ENCODE results near the gene MOSPD3.

Gene MOSPD3

DNA sequence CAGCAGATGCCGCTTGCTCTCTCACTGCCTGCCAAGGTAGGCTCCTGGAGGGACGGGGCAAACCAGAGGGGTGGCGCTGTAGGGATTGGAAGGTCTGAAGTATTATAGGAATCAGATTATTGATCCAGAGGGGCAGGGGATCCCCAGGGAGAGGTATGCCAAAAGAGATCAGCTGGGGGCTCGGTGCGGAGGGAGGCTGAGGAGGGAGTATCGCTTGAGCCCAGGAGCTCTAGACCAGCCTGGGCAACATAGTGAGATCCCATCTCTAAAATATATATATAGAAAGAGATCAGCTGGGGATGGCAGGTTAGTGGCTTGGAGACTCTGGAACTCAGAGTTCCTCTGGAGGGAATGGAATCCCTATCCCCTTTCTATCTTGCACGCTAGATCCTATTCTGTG lies 17.2 kb upstream of the MOSPD3 start:
- no peak for DNase-seq

DNA sequence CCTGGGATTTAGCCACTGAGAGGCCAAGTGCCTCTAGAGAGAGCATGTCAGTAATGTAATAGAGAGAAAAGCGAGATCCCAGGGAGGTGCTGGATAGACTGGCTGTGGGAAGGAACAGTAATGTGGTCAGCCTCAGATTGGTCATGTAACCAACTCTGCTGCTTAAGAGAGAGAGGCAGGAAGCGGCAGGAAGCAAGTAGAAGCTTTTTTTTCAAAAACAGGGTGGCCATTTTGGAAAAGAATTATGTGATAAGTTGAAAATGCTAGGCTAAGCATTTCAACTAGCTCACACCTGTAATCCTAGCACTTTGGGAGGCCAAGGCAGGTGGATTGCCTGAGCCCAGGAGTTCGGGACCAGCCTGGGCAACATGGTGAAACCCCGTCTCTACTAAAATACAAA lies 13.9 kb upstream of the MOSPD3 start:
- DNase-seq = no peak

GRCh38 chr7:100599911-100600729 lies 12.2 kb upstream of the MOSPD3 start:
- no peak for DNase-seq

GRCh38 chr7:100600730-100601038 lies 11.7 kb upstream of the MOSPD3 start:
- DNase-seq = no peak

GRCh38 chr7:100602889-100603725 lies 9.2 kb upstream of the MOSPD3 start:
- DNase-seq = peak in 2 of 3 experiments; percentile 13 to 56

GRCh38 chr7:100603726-100604027 lies 8.7 kb upstream of the MOSPD3 start:
- peak in 1 of 3 experiments; percentile 76 for DNase-seq

DNA sequence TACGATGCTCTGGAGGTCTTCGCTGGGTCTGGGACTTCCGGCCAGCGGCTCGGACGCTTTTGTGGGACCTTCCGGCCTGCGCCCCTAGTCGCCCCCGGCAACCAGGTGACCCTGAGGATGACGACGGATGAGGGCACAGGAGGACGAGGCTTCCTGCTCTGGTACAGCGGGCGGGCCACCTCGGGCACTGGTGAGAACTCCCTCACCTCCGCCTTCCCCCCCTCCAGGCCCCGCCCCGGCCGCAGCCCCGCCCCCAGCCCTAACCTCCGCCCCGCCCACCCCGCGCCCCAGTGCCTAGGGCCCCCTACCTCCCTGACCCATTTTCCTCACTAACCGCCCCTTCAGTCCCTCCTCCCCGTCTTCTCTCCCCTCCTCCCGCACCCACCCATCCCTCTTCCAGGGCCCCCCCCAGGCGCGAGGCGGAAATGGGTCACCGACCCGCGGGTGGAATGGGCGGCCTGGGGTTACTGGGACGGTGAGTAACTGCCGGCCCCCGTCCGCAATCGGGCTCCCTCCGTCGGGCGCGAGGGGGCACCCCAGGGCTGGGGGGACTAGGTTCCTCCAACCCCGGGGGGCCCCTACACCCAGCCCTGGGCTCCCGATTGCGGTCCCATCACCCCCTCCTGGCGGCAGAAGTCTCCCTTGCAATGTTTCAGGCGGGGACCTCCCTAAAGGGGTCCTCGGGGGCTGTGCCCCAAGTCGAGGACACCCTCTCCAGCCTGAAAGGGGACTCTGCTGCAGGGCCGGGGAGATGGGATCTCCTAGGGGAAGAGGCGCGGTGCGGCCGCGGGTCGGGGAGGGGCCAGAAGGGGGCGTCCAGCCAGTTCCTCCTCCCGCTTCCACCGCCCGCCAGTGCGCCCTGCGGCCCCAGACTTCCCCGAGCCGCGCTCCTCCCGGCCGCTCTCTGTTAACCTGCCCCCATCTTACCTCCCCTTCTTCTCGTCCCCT lies 8.0 kb upstream of the MOSPD3 start:
- peak; percentile 55 to 85 (median 79) for DNase-seq

GRCh38 chr7:100604976-100605911 lies 7.1 kb upstream of the MOSPD3 start:
- DNase-seq = no peak

- no peak for DNase-seq
Observed at GRCh38 chr7:100606313-100606712, 6.0 kb upstream of the MOSPD3 start.

GRCh38 chr7:100607111-100607510 lies 5.2 kb upstream of the MOSPD3 start:
- DNase-seq = no peak

GRCh38 chr7:100609958-100610357 lies 2.4 kb upstream of the MOSPD3 start:
- no peak for DNase-seq

DNA sequence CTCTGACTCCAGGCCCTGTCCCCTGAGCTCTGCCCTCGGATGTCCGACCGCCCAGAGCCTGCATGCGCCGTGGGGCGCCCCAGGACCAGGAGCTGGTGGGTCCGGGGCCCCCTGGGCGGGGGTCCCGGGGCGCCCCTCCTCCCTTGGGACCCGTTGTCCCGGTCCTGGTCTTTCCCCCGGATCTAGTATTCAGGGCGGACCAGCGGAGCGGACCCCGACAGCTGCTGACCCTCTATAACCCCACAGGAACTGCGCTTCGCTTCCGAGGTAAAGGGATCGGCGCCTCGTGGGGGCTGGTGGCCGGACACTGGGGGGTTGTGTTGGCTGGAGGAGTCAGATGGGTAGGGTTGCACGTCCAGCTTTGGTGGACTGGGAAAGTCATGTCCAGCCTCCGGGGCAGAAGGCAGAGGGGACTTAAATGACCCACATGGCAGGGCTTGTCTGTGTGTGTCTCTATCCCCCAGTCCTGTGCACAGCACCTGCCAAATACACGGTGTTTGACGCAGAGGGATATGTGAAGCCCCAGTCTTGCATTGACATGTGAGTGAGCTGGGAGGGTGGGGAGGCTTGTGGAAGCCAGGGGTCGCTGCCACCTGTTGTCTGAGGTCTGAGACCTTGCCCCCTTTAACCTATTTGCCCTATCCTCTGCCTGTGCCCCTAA lies 520 bp downstream of the MOSPD3 start:
- DNase-seq = peak in 2 of 3 experiments; percentile 40 to 57

DNA sequence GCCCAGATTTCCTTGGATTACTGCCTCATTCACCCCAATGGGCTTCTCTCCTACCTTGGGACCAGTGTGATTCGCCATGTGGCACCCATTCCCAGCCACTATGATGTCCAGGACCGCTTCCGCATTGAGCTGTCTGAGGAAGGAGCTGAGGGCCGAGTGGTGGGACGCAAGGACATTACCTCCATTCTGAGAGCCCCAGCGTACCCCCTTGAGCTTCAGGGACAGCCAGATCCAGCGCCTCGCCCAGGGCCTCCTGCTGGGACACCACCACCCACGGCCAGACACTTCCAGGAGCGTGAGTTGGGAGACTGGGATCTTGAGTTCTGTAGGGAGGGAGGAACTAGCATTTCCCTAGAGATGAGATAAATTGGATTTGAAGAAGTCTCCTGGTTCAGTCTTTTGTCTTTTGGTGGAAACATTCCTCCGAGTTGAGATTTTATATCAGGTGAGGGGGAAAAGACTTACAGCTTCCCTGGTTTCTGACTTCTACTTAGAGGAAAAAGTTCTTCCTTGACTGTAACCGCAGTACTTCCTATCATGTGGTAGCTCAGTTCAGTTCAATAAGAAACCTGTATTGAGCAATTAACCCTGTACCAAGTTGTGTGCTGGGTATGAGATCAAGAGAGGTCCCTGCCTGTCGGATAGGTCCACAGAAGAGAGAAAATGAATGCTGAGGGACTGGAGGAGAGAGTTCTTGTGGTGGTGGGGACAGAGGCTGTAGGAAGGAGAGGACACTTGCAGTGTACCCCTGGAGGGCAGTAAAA lies 1.3 kb downstream of the MOSPD3 start:
- no peak for DNase-seq

- no peak for DNase-seq
Observed at GRCh38 chr7:100614308-100614861, 2.0 kb downstream of the MOSPD3 start.

- no peak for DNase-seq
Observed at GRCh38 chr7:100620239-100620638, 7.9 kb downstream of the MOSPD3 start.

DNA sequence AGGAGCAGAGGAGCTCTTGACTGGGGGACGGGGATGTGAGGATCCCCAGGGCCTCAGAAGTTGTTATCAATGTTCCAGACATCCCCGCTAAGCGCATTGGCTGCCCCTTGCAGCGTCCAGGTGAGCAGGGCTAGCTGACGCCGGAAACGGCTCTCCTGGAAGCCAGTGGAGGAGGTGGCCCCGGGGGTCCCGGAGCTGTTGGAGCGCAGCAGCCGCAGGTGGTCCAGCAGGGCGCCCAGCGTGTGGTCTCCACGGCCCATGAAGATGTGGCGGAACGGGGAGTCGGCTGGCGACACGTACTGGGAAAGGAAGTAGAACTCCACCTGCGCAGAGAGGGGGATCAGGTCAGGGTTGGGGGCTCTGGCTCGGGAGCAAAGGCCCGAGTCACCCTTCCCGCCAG lies 8.5 kb downstream of the MOSPD3 start:
- no peak for DNase-seq

DNA sequence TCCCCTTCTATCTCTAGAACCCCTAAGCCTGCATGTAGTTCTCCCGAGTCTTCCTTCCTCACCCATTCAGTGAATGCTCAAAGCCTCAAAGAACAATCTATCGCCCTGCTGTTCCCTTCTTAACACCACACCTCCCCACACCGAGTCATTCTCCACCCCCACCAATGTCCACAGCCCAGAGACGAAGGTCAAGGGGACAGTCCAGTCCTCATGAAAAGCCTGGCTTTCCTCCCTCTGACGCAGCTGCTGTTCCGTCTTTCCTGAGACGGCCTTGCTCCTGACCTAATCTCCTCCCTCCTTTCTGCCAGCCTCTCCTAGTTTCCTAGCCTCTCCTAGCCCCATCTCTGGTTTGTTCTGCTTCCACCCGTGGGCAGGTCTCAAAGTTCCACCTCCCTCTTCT lies 9.2 kb downstream of the MOSPD3 start:
- no peak for DNase-seq

GRCh38 chr7:100623951-100624824 lies 11.8 kb downstream of the MOSPD3 start:
- DNase-seq = no peak

DNA sequence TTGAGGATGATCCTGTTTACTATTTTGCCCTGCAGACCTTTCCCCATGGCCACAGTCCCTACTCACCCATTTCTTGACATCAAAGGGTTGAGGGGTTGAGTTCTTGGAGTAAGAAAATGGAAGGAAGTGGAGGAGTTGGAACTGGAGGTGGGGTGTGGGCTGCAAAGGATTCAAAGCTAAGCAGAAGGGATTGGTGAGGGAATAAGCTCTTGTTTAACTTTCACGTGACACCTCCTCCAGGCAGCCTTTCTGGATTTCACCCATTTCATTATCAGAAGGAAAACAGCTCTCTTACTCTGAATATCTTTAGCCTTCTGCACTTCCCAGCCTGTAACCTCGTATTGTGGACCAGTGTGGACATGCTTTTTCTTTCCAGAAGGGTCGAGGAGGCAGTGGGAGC lies 13.7 kb downstream of the MOSPD3 start:
- no peak for DNase-seq

Data from NCI-H1417 (cell line).